Neural progenitor cell (in vitro differentiated cells): Measurements from ENCODE around the gene RBM39.

ENCODE experiments used
- EZH2 ChIP-seq: fragments of 200-600 bp; sonication (generic); IDR thresholded peaks from 2 replicates; pipeline ENCODE4 v1.6.1; 2017; ENCODE audit warnings: antibody characterized with exemption, mild to moderate bottlenecking, moderate library complexity
- EZH2phosphoT487 ChIP-seq: fragments of 200-600 bp; sonication (generic); IDR thresholded peaks from 2 replicates; pipeline ENCODE4 v1.6.1; 2017; ENCODE audit warnings: antibody characterized with exemption
- TF ChIP-seq, protein P1 (sequence below): fragments of 200-600 bp; sonication (generic); IDR thresholded peaks from 2 replicates; pipeline ENCODE4 v1.5.1; 2017; ENCODE audit warnings: antibody characterized with exemption, mild to moderate bottlenecking

DNA sequence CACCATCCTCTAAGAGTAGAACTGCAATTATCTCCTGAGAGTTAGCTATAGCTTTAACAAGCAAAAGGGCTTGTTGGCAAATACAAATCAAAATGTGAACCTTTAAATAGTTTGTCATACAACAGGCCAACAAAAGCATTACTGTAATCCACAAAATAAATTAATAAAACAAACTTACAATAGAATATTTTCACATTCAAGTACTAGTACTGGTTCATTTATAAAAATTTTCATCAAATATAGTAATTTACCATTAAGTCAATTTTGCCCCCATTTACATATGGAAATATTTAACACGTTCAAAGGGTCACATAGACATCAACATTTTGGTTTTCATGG lies 9.4 kb downstream of the RBM39 start:
- TF ChIP-seq, protein P1, sequence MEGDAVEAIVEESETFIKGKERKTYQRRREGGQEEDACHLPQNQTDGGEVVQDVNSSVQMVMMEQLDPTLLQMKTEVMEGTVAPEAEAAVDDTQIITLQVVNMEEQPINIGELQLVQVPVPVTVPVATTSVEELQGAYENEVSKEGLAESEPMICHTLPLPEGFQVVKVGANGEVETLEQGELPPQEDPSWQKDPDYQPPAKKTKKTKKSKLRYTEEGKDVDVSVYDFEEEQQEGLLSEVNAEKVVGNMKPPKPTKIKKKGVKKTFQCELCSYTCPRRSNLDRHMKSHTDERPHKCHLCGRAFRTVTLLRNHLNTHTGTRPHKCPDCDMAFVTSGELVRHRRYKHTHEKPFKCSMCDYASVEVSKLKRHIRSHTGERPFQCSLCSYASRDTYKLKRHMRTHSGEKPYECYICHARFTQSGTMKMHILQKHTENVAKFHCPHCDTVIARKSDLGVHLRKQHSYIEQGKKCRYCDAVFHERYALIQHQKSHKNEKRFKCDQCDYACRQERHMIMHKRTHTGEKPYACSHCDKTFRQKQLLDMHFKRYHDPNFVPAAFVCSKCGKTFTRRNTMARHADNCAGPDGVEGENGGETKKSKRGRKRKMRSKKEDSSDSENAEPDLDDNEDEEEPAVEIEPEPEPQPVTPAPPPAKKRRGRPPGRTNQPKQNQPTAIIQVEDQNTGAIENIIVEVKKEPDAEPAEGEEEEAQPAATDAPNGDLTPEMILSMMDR, result no peak
- TF ChIP-seq EZH2 (no peak), EZH2phosphoT487 (no peak)
